Breast epithelium (tissue), 3 donors: ENCODE results near the gene CUL3.

Experiments used
- POLR2A ChIP-seq: fragments of 450-650 bp; IDR thresholded peaks from one replicate; pipeline ENCODE4 v1.6.1; 2016; ENCODE audit warnings: antibody characterized with exemption, mild to moderate bottlenecking, moderate library complexity
- POLR2AphosphoS5 ChIP-seq, 3 donors: sonication (generic); formaldehyde crosslinking; IDR thresholded peaks; one replicate each; pipeline ENCODE4 v1.6.1; 2017; ENCODE audit warnings: antibody characterized with exemption in 3 of 3

- TF ChIP-seq POLR2A (no peak), POLR2AphosphoS5 (IDR thresholded peaks at IDR 0.05) (no peak)
These were observed 158.5 kb downstream of the CUL3 start for GRCh38 chr2:224426656-224427055.
